Stimulated activated CD8-positive, alpha-beta memory T cell treated with anti-CD3 and anti-CD28 coated beads, Interleukin-2, amount 100 ng/mL, for 48 hours (primary cell): Measurements from ENCODE around the gene SRP9.
"Not testable (repeated sequence)": the region's sequence is repeated elsewhere in the genome, so short reads cannot be mapped to it uniquely, and the experiment has no call there.

Experiments used
- DNase-seq, 2 donors: peaks; one replicate each; pipeline ENCODE4 v3.0.0-alpha.2; 2020; ENCODE audit warnings: low read depth in 2 of 2

Gene SRP9

GRCh38 chr1:225755671-225756319, 21.8 kb upstream of the SRP9 start:
- no peak for DNase-seq

DNA sequence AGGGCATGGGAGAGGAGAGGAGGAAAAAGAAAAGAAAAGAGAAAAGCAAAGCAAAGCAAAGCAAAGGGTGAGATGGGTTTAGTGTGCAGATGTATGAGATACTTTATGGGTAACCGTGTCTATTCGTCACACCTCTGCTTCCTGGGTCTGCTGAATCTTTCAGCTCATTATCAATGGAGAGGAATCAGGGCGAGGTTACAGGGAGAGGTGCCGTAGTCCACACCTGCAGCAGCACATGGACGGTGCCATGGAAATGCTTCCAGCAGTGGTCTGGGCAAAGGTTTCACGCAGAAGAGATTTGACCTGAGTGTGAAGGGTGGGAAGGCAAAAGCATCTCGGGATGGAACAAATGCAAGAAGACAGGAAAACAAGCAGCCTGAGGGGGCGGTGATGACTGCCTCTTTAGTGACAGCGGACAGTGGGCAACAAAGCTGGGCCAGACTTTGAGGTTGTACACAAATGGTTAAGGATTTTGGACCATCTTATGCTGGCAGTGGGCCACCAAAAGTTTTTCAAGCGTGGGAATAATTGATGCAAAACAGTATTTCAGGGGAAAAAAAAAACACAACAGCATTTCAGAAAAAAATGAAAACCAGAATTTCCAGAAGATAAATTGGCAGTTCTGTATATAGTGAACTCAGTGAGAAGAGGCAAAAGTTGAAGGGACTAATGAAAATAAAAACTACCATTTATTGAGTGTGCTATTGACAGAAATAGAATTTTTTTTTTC, 19.5 kb upstream of the SRP9 start:
- no peak for DNase-seq

DNA sequence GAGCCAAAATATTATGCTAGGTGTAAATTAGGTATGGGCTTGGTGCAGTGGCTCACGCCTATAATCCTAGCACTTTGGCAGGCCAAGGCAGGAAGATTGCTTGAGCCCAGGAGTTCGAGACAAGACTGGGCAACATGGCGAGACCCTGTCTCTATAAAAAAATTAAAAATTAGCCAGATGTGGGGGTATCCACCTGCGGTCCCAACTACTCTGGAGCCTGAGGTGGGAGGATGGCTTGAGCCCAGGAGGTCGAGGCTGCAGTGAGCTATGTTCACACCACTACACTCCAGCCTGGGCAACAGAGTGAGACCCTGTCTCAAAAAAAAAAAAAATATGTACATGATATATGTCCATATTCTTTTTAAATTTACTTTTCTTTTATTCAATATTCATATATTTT, 17.7 kb upstream of the SRP9 start:
- not testable (repeated sequence) for DNase-seq

DNA sequence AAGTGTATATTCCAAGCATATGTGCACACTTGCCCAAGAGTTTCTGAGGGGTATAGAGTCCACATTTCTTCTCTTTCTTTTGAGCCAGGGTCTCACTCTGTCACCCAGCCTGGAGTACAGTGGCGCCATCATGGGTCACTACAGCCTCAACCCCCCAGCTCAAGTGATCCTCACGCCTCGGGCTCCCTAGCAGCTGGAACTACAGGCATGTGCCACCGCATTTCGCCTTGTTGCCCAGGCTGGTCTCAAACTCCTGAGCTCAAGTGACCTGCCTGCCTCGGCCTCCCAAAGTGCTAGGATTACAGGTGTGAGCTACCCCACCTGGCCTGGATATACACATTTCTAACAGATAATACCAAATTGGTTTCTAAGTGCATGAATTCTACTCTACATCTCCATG, 17.1 kb upstream of the SRP9 start:
- DNase-seq, result no peak

DNA sequence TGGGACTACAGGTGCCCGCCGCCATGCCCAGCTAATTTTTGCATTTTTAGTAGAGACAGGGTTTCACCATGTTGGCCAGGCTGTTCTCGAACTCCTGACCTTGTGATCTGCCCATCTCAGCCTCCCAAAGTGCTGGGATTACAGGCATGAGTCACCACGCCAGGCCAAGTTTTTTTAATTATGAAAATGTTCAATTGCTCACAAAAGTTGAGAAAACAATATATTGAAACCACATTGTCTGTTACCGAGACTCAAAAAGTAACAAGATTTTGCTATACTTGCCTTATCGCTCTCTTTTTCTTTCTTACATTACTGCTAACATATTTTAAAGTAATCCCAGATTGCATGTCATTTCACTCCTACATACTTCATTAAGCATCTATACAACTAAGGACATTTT, 16.2 kb upstream of the SRP9 start:
- not testable (repeated sequence) for DNase-seq

DNA sequence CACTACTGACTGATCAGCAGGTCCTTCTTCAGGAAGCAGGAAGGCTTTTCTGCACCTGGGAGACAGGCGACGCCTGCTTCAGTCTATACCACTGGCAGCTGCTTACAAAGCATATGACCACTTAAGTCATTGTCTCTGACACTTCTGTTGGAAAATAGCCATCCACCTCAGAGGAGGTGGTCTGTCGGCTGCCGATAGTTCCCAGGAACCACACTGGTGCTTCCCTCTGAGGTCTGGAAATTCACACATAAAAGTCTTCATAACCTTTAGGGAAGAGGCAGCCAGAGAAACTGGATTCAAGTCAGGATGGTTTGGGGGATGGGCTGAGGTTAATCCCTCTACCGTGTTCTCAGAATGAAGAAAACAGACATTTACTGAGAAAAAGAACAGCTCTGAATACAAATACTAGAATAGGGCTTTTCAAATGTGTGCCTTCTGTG, 15.6 kb upstream of the SRP9 start:
- no peak for DNase-seq

DNA sequence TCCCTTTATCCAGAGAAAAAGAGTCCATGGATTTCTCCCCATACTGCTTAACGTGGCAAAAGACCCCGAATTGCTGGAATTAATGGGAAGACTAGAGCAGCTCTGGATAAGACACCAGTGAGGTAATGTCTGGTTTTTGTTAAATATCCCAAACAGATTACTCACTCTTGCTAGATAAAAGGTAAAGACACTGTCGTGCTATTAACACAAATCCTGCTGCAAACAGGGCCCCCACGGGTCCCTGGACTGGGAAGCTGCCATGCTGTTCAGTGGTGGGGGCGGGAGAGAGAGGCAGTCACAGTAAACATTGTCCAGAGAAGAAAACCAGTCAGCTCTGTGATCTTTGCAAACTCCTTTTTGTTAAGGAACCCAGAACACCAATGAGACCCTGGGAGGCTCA, 15.2 kb upstream of the SRP9 start:
- DNase-seq, result no peak

DNA sequence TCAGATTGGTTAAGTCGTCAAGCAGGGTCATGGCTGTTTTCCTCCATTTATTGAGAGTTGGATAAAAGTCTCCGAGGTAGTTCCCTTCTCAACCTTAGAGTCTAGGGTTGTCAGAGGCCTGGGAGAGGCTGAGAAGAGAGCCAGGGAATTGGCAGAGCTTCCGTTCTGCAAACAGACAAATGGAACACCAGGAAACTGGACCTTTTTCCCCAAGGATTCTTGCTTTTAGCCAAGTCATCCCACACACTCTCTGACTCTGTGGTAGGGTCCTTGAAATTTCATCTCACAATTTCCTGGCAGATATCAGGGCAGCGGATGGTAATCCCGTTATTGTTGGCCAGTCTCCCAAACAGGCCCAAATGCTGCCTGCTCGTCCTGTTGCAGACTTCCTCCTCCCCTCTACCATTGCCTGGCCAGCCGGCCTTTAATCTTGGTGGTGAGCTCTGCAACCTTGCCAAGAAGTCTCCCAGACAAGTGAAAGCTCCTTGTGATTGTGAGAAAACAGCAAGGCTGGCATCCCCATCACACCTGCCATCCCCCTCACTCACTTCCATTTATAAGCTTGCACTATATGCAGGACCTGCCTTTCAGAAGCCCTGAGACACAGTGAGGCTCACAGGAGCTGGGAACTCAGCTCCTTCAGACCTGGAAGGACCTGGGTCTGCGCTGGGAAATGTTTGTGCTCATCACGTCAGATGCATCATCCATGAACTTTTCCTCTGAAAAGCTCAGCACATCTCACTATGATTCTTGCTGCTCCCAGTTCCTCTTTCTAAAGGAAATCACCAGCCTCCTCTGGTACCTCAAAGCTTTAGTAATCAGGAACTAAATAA, 13.7 kb upstream of the SRP9 start:
- no peak for DNase-seq

DNA sequence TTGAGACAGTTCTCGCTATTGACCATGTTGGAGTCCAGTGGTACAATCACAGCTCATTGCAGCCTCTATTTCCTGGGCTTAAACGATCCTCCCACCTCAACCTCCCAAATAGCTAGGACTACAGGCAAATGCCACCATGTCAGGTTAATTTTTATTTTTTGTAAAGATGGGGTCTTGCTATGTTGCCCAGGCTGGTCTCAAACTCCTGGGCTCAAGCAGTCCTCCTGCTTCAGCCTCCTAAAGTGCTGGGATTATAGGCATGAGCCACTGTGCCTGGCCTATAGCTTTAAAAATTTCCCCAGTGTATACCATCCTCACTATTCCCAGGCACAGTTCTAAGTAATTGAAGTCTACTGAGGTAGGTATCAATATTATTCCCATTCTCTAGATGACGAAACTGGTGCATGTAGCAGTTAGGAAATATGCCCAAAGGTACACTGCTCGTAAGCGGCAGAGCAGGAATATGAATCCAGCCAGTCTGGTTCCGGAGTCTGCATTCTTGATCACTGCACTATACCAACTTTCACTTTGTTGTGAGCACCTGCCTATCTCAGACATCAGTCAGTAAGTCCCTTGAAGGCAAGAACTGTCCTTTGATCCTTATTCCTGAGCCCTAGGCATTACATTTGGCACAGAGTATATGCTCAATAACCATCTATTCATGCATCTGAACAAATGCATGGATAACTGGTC, 11.5 kb upstream of the SRP9 start:
- no peak for DNase-seq

- DNase-seq, result no peak
Observed at GRCh38 chr1:225766967-225767633, 10.5 kb upstream of the SRP9 start.

DNA sequence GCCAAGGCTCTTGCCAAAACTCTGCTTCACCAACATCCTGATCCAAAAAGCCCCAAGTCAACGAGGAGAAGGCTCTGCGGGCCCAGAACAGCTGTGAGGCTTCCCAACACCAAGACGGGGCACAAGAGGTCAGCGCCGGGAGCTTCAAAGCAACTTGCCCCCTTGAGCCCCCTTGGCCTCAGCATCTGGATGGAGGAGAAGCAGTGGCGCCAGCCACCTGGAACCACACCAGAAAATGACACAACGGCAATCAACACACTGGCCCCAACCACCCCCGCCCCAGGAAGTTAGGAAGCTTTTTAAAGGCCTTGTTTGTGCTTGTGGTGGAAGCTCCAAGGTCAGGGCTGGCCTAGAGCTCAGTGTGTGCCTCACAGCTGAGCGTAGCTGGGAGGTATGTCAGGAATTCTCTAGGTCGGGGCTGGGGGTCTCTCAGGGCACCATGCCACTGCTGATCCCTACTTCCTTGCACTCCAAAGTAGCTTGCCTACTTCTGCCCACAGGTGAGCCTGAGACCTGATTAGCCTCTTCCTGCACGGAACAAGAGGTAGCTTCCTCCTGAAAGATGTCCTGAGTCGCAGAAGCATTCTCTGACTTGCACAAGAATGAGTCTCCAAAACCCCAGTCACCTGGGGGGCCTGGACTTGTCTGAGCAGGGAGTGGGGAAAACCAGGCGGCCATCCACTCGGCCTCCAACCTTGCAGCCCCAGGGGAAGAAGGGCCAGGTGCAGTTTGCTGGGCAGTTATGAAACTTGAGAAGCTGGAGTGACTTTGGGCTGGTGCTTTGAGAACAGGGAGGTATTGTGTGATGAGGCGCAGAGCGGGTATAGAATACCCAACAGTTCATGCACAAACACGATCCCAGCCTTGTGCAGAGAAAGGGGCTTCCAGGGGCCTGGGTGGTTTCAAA, 9.7 kb upstream of the SRP9 start:
- no peak for DNase-seq

GRCh38 chr1:225768662-225769426, 8.8 kb upstream of the SRP9 start:
- DNase-seq, result no peak

GRCh38 chr1:225769687-225770086, 7.9 kb upstream of the SRP9 start:
- no peak for DNase-seq

- DNase-seq, result no peak
Observed at GRCh38 chr1:225770561-225771248, 6.9 kb upstream of the SRP9 start.

- no peak for DNase-seq
Observed at GRCh38 chr1:225771661-225772322, 5.8 kb upstream of the SRP9 start.

- DNase-seq, result peak in 1 of 2 donors; percentile 6
Observed at GRCh38 chr1:225772323-225772768, 5.3 kb upstream of the SRP9 start.

DNA sequence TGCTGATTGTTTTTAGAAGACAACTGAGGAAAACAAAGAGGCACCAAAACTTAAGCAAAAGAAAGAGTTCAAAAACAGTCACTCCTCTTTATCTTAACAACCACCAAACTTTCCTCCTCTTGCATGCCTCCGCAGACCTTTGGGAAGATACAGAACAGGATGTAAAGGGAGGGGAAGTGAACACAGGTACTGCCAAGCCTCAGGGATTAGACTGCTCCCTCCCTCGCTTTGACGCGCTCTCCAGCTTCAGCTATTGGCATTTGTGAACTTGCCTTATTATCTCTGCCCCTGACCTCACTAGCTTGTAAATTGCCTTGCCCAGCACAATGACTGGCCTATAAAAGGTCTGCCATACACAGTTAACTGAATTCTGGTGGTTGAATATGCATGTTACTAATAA, 4.8 kb upstream of the SRP9 start:
- no peak for DNase-seq
